MM.1S (cell line): ENCODE data around the gene MOB3B.

ENCODE experiments used
- CTCF ChIP-seq: fragments of 300-600 bp; sonication (generic); IDR thresholded peaks from 2 replicates; pipeline ENCODE4 v1.5.1; 2016; ENCODE audit warnings: antibody characterized with exemption, low read length, mixed read lengths
- EZH2 ChIP-seq: fragments of 300-600 bp; sonication (generic); optimal IDR thresholded peaks from 2 replicates; pipeline ENCODE3; 2017; ENCODE audit warnings: low read depth, mild to moderate bottlenecking, antibody characterized with exemption, low read length, mixed read lengths
- EZH2phosphoT487 ChIP-seq: fragments of 300-600 bp; sonication (generic); IDR thresholded peaks from 2 replicates; pipeline ENCODE4 v1.6.1; 2018; ENCODE audit warnings: antibody characterized with exemption, low read length

- TF ChIP-seq CTCF (no peak), EZH2 (no peak), EZH2phosphoT487 (no peak)
Measured at GRCh38 chr9:27495480-27496134, 34.0 kb downstream of the MOB3B start.
